Pulmonary artery endothelial cell (primary cell): ENCODE data around the gene THADA. TPM values are rescaled to one million over a fixed set of nuclear protein-coding genes. Genes with fewer than 3 reads are reported as not detected.

Source experiments
- DNase-seq: peaks from one replicate; pipeline ENCODE4 v3.0.0-alpha.2; 2011; ENCODE audit warnings: low read depth, low spot score
- total RNA-seq: library from RNA; depleted of rRNA; stranded (reverse); fragments of >200 nt; gene quantifications from 2 replicates; pipeline ENCODE4 v1.2.3, GENCODE V29; 2014

THADA gene
- total RNA-seq, 1 donor from 2014 or later = 22.7 TPM

- no peak for DNase-seq
Measured at GRCh38 chr2:43326101-43326825, 269.6 kb downstream of the THADA start.

GRCh38 chr2:43325107-43325811 is 270.6 kb downstream of the THADA start:
- DNase-seq = peak; percentile 36

GRCh38 chr2:43324259-43325106 is 271.4 kb downstream of the THADA start:
- no peak for DNase-seq

GRCh38 chr2:43323857-43324256 is 272.0 kb downstream of the THADA start:
- no peak for DNase-seq

- no peak for DNase-seq
Measured at GRCh38 chr2:43321446-43321845, 274.4 kb downstream of the THADA start.

- DNase-seq = no peak
Measured at GRCh38 chr2:43319541-43319940, 276.3 kb downstream of the THADA start.

- no peak for DNase-seq
Measured at GRCh38 chr2:43318791-43319190, 277.0 kb downstream of the THADA start.

- DNase-seq = no peak
Measured at GRCh38 chr2:43317680-43318079, 278.2 kb downstream of the THADA start.

- no peak for DNase-seq
Measured at GRCh38 chr2:43317194-43317593, 278.6 kb downstream of the THADA start.

GRCh38 chr2:43315482-43315881 is 280.4 kb downstream of the THADA start:
- no peak for DNase-seq

GRCh38 chr2:43314299-43314927 is 281.4 kb downstream of the THADA start:
- no peak for DNase-seq

GRCh38 chr2:43313642-43314017 is 282.2 kb downstream of the THADA start:
- DNase-seq = no peak

GRCh38 chr2:43312755-43313641 is 282.8 kb downstream of the THADA start:
- DNase-seq = no peak

GRCh38 chr2:43311276-43311675 is 284.6 kb downstream of the THADA start:
- peak; percentile 40 for DNase-seq

GRCh38 chr2:43309935-43310334 is 285.9 kb downstream of the THADA start:
- DNase-seq = no peak

- no peak for DNase-seq
Measured at GRCh38 chr2:43307973-43308372, 287.9 kb downstream of the THADA start.

GRCh38 chr2:43307046-43307445 is 288.8 kb downstream of the THADA start:
- DNase-seq = no peak

- no peak for DNase-seq
Measured at GRCh38 chr2:43306197-43306596, 289.6 kb downstream of the THADA start.

- no peak for DNase-seq
Measured at GRCh38 chr2:43305517-43305916, 290.3 kb downstream of the THADA start.

GRCh38 chr2:43305012-43305411 is 290.8 kb downstream of the THADA start:
- DNase-seq = peak; percentile 30

- no peak for DNase-seq
Measured at GRCh38 chr2:43303889-43304288, 291.9 kb downstream of the THADA start.
